ENCODE data around the gene CNIH3.
"Not testable (repeated sequence)": the region's sequence is repeated elsewhere in the genome, so short reads cannot be mapped to it uniquely, and the experiment has no call there.

CNIH3 gene
- total RNA-seq: 0.42 to 2.3 (median 0.98) reads per million in 3 experiments

DNA sequence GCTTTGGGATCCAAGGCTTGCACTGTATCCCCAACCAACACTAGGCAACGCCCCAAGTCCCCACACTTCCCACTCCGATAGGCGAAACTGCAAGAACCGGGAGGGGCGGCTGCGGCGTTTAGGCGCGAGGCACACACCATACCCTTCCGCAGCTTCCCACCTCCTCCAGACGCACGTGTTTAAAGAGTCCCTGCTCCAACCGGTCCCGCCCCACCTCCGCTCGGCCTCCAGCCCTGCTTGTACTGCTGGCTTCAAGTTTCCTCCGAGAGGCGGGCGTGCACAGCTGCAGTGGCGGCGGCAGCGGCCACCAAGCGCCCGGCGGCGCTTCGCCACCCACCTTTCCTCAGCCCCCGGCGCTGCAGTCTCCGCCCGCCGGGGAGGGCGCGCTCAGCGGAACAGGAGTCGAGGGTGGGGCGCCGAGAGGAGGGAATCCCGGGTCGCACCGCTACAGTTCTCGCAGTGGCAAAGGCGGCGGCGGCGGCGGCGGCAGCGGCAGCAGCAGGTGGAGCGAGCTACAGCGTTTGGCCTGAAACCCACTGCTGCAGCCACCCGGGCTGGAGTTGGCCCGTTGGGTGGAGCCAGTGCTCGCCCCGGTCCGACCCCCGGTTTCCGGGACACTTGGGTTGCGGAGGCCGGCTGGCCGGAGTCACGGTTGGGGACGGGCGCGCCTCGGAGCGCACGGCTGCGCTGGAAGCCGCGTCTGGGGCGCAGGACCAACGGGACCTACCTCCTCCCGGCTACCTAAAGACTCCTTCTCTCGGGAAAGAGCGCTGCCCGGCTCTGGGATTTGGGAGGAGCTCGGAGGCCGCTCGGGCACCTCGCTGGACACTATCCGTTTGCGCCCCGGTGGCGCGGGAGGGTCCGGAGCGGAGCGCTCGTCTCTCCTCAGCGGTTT is at the start of gene CNIH3:
TSS of gene CNIH3 (plus strand) at position 457 of the 895 bp plus-strand sequence. CDS start 858 bp downstream, outside the sequence.
- DNase-seq: peak; percentile 30

DNA sequence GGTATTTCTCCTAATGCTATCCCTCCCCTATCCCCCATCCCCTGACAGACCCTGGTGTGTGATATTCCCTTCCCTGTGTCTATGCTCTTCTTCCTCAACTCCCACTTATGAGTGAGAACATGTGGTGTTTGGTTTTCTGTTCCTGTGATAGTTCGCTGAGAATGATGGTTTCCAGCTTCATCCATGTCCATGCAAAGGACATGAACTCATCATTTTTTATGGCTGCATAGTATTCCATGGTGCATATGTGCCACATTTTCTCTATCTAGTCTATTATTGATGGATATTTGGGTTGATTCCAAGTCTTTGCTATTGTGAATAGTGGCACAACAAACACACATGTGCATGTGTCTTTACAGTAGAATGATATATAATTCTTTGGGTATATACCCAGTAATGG is 49.6 kb upstream of the CNIH3 start:
- DNase-seq: not testable (repeated sequence)

DNA sequence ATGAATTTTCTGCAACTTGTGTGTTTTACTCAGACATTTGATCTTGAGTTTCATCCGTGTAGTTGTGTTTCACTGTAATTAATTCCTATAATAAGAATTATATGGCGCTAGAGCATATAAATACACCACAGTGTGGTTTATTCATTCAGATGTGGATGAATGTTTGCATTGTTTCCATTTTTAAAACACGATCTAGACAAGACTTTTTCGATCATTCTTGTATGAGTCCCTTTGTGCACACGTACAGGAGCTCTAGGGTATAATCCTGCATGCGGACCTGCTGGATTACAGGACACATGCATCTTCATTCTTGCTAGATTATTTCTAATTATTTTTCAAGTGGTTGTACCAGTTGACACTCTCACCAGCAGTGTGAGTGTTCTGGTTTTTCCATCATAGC is 46.8 kb upstream of the CNIH3 start:
- DNase-seq: no peak

DNA sequence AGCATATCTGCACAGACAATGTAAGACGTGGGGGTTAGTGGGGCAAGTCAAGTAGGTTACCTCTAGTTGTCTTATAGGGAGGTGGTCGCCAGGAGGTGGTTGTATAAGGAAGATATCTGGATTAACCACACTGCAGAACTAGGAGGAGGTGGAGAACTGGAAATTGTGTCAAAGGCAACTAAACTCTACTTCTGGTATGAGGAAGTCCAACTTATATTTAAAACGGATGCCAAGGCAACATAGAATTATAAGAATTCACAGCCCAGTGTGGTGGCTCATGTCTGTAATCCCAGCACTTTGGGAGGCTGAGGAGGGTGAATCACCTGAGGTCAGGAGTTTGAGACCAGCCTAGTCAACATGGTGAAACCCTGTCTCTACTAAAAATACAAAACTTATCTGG is 44.1 kb upstream of the CNIH3 start:
- not testable (repeated sequence) for DNase-seq

DNA sequence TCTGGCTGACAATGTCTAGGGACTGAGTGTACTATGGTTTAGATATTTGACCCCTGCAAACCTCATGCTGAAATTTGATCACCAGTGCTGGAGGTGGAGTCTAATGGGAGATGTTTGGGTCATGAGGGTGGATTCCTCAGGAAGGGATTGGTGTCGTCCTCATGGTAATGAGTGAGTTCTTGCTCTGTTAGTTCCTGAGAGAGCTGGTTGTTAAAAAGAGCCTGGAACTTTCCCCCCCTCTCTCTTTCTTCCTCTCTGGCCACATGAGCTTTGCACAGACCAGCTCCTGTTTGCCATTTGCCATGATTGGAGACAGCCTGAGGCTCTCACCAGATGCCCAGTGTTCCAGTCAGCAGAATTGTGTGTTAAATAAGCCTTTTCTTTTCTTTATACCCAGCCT is 36.6 kb upstream of the CNIH3 start:
- DNase-seq: no peak

DNA sequence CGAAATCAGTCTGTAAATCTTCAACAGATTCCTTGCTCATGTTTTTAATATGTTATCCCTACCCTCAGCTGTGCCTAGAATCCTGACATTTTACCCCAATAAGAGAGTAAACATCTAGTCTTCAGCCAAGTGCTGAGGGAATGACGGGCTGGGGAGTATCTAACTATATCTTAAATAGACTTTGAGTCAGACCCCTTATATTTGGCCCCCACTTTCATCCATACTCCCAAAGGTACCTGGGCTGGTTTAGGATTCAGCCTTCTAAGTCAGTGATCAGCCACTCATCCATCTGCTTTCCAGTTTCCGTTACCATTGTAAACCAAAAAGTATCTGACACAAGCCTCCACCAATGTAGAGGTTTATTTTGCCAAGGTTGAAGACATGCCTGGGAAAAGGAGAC is 36.1 kb upstream of the CNIH3 start:
- DNase-seq: no peak

DNA sequence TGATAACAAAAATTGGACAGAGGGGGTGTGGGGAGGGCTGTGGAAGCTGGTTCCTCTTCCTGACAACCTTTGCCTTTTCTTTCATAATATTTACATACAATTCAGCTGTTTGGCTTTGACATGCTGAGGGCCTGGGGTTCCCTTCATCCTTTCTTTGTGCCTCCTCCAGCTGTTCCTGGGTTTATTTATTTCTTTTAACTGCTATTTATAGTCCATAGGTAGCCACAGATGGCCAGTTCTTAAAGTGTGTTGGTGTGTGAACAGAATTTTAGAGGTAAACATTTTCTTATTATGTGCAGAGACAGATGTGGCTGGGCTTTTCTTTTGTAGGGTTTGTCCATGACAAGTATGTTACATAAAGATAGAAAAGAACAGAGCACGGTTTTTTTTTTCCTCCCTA is 34.1 kb upstream of the CNIH3 start:
- DNase-seq: no peak

DNA sequence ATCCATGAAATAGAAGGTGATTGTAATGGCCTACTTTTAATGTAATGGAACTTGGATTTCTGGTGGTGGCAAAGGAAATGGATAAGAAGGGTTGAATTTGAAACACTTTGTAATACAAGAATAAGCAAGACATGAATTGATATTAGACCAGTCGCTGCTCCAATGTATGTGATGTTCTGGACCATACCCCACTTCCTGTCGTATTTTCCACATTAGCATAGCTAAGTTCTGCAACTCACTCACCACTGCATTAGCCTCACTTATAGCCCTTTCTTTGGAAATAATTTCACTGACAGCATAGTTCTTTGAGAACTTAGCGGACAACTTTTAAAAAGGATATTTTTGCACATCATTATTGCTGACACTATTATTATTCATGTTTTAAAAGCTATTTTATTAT is 32.3 kb upstream of the CNIH3 start:
- no peak for DNase-seq

DNA sequence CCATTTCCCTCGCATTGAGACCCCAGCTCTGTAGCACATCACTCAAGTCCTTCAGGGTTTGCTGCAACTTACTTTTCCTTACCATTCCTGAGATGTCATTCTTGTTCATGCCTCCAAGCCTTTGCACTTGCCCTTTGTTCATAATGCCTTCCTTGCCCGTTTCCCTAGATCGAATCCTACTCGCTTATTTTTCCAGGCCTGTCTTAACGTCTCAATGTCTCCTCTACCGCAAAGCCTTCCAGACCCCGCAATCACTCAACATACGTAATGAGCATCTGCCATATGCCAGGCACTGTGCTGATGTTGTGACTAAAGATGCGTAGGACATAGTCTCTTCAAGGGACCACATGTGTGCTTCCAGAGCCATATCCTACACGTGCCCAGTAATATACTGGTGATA is 31.1 kb upstream of the CNIH3 start:
- DNase-seq: no peak

DNA sequence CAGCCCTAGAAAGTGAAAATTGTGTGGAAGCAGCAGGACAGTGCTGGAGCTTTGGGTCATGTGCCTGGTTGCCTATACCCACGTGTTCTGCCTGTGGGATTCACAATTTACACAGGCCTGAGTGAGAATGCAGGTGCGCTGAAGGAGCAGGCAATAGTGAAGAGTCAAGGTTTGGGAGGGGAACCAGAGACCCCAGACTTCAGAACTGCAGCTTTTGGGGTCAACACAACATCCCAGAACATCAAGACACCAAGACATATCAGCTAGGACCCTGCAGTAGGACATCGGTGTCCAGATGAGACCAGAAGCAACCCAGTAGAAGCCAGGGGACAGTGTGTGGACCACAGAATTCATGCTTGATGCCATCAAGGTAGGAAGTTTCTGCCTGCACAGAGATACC is 29.1 kb upstream of the CNIH3 start:
- DNase-seq: no peak

DNA sequence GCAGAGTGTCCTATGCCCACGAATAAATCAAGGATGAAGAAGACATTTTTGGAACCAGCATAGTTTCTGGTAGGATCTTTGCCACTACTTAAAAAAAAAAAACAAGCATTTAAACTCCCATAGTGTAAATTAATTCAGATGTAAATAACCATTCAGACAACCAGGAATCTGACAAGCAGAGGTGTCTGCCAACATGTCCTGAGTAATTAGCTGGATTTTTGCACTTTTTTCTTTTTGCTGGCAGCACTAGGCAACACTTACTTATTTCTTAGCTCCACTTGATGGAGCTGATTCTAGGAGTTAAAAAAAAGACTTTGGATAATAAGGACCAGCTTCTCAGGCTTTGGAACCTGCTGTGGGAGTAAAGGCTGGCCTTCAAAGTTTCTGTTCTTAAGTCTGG is 27.6 kb upstream of the CNIH3 start:
- DNase-seq: no peak

DNA sequence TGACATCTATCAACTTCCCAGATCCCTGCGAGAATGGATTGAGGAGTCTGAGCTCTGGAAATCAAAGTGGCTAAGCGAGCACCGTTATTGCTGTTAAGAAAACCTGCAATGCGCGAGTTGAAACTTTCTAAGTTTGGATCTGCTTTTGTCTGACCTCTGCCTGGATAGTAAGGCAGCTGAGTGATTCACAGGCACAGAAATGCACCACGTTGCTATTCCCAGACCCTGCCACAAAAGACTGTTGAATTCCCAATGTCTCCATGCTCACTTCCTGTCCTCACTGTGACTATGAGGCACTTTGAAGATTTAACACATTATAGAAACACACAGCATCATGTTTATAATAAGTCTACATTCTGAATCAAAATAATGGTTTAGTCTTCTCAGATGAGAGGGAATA is 27.1 kb upstream of the CNIH3 start:
- DNase-seq: no peak

DNA sequence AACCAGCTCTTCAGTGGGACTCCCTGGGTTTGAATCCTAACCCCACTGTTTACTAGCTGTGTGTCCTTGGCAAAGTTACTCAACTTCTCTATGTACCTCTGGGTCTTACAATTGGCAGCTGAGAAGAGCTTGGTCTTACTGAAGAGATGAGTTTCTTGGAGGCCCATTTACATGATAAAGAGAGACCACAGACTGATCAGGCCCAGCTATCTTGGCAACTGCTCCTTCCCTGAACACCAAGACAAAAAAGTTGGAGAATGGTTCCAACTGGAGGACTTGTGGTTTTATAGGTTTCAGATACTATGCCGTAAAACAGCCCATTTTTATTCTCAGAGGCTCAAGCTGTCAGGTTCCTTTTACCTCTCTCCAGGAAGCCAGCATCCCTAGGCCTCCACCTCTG is 24.8 kb upstream of the CNIH3 start:
- DNase-seq: no peak

DNA sequence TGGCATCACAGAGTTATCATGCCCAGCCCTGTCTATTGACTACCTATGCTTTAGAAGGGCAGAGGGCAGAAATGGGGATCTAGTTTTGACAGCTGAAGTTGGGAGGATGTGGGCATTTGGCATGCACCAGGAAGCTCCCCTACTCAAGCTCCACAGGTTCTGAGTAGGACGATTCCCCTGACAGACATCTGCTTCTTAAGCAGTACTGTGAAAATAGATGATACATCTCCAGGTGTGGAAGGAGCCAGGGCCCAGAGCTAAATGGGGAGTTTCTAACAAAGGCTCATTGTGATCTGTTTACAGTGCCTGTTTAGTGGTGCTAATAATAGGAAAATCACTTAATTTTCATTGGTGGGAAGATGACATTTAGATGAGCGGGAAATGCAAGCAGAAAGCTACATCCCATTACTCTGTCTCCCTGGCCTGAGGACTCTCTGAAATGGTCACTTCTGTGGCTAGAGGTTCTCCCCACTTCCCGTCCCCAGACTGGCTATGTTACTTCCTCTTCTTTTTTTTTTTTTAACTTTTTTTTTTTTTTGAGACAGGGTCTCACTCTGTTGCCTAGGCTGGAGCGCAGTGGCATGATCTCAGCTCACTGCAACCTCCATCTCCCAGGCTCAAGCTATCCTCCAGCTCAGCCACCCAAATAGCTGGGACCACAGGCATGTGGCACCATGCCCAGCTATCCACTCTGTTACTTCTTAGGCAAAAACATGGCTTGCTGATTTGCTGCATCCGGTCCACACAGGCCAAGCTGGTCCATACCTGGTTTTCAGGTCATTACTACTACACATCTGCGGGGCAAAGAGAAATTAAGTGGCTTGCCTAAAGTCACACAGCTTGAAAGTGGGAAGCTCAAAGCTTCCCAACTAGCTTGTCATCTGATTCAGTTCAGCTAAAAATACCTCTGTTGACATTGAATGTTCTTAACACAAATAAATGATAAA is 23.2 kb upstream of the CNIH3 start:
- DNase-seq: no peak

DNA sequence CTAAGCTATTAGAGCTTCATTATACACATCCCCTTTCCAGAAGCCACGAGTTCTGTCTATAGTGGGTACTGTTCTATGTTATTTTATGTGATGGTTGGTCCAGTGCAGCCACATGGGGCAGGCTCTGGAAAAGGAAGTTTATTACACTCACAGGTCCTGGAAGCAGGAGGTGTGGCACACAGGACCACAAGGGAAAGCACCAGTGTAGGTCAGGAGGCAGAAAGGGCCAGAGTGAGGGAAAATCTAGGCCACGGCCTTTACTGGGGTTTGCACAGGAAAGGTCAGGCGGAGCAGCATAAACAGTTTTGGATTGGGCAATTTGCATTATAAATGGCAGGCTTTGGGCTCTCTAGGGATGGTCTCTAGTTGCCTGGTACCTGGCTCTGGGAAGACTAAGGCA is 21.8 kb upstream of the CNIH3 start:
- no peak for DNase-seq

DNA sequence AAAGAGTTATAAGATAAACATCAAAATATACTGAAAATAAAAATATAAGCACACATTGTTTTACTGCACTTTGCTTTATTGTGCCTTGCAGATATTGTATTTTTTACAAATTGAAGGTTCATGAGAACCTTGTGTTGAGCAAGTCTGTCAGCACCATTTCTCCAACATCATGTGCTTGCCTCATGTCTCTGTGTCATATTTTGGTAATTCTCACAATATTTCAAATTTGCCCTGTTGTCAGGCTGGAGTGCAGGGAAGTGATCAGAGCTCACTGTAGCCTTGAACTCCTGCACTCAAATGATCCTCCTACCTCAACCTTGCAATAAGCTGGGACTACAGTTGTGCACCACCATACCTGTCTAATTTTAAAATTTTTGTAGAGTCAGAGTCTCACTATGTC is 21.3 kb upstream of the CNIH3 start:
- DNase-seq: no peak

DNA sequence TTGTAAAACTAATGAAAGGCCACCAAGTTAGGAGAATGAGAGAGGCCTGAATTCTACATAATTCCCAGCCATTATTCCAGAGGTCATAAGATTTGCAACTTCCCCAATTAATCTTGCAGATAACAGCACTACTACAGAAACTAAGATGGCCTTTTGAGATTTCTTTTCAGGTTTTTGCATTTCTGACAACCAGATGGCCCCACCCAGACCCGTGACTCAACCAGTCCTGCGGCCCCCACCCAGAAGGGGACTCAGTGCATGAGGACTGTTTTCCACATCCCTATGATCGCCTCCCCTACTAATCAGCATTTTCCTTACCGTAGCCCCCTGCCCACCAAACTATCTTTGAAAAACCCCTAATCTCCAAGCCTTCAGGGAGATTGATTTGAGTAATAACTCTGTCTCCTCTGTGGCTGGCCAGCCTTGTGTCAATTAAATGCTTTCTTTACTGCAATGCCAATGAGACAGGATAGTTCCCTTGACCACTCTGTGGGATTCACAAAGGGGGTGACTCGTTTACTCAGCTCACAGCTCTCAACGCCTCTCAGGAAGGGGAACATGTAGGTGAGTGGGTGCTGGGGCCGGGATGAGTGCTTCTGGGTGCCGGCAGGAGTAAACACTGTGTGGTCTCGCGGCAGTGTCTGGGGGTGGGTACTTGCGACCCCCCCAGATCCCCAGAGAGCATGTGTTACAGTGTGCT is 10.5 kb upstream of the CNIH3 start:
- DNase-seq: no peak

DNA sequence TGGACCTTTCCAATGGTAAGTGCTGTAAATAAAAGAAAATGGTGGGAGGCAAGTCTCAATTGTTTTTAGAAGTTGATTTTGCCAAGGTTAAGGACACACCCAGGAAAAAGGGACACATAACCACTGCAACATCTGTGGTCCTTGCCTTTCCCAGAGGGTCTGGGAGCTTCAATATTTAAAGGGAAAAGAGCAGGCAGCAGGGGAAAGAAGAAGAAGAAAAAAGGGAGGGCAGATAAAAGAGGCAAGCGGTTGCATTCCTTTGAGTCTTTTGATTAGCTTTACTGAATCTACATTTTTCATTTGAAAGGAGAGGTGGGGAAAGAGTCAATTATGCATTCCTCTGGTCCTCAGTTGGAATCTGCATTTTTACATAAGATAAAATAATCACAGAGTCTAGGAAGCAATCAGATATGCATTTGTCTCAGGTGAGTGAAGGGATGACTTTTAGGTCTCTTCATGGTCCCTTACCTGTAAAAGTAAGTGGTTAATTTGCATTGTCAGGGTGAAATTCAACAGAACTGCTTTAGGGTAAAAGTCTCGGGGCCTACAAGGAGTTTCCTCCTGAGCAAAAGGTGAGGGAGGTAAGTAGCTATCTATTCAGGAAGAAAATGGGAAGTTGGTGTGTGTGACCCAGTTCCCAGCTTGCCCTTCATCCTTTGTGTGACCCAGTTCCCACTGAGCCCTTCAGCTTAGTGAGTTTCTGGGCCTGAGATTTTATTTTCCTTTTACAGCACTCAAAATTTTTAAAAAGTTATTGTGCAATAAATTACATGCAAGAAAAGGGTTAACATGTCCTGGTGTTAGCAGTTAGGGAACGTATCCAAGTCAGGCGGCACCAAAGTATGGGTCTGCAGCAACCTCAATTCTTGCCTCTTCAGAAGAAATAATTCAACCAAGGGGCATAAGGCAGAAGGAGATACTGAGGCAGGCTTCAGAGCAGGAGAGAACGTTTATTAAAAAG is 8.6 kb upstream of the CNIH3 start:
- DNase-seq: no peak

DNA sequence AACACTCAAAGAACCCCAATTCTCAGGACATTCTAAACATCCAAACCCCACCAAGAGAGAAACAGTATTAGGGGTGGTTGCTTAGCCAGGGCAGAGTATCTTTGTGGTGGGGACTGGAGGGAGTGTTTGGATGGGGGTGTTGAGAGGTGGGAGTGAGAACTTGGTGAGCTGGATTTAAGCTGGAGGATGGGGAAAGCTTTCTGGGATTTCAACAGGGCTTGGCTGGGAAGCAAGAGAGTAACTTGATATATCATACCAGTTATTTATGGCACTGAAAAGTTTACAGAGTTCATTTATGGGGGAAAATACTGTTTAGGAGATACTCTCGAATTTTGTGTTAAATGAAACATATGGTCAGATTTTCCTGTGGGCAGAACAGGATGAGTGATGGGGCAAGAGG is 6.8 kb upstream of the CNIH3 start:
- no peak for DNase-seq

DNA sequence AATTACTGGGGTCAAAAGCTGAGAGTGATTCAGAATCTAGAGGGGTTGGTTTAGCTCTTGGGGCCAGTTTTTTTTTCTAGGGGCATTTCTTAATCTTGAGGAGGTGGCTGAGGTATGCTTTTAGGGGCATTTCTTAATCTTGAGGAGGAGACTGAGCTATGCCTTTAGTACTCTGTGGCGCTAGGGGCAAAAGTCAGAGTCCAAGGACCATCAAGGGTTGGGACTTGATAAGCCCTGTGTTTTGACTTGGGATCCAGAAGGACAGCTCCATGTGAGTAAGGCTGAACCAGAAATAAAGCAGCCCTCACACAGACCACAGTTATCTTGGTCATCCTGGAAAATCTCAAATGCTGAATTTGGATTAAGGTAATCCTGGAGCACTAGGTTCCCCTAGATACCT is 3.9 kb upstream of the CNIH3 start:
- no peak for DNase-seq

DNA sequence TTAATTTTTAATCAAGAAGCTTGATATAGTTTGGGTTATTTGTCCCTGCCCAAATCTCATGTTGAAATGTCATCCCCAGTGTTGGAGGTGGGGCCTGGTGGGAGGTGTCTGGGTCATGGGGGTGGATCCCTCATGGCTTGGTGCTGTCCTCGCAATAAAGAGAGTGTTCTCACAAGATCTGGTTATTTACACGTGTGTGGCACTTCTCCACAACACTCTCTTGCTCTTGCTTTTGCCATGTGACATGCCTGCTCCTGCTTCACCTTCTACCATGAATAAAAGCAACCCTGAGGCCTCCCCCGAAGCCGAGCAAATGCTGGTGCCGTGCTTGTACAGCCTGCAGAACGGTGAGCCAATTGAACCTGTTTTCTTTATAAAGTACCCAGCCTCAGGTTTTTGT is 2.6 kb upstream of the CNIH3 start:
- no peak for DNase-seq

Measured in central memory CD4-positive, alpha-beta T cell (primary cell).